GM18907 (cell line): ENCODE measurements around the gene MTARC2.
"Not testable (repeated sequence)": the region's sequence is repeated elsewhere in the genome, so short reads cannot be mapped to it uniquely, and the experiment has no call there.

ENCODE experiments used
- ATAC-seq: cut with Tn5 transposase; IDR thresholded peaks from one replicate; pipeline ENCODE4 v1.9.1; 2021; ENCODE audit warnings: mild to moderate bottlenecking, moderate library complexity; ENCODE audit not compliant: unreplicated experiment

Gene MTARC2

DNA sequence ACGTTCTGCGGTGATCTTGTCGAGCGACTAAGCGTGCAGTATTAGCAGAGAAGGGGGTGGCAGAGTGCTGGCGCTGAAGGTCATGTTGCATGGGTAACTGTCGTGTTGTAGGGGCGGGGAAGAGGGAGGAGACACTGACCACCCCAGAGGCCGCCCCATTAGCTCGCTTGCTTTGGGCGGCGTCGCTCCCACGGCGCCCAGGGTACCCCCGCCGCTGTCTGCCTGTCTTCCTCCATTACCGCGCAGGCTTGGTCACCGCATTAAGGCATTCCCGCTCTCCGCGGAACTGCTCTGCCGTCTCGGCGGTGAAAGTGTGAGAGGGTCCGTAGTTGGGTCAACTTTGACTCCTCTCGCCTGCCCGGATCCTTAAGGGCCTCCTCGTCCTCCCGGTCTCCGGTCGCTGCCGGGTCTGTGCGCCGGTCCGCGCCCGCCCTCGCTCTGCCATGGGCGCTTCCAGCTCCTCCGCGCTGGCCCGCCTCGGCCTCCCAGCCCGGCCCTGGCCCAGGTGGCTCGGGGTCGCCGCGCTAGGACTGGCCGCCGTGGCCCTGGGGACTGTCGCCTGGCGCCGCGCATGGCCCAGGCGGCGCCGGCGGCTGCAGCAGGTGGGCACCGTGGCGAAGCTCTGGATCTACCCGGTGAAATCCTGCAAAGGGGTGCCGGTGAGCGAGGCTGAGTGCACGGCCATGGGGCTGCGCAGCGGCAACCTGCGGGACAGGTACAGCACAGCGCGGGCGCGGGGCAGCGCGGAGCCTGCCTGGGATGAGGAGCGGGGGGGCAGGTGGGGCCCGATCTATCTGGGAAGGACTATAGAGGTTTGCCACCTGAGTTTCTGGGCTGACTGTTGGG, at the start of gene MTARC2:
Gene MTARC2 (plus strand): TSS at position 234 of the 846 bp plus-strand sequence. CDS start 210 bp downstream, at position 444.
- peak; percentile 72 for ATAC-seq

DNA sequence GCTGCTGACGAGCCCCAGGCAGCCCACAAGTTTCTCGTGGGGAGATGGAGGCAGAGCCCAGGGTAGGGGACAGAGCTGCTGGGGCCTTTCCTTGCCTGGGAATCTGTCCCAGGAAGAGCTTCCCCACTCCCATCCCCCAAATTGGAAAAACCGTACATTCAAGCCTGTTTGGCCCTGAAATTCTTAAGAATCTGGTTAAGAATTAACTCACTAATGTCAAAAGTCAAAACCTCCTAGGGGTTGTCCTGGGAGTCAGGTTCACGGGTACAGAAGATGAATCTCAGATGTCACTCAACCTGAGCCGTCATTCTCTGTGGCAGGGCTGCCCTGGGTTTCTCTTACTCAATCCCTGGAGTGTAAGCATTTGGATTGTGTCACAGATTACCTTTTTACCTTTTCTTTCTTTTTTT, 49.5 kb upstream of the MTARC2 start:
- no peak for ATAC-seq

DNA sequence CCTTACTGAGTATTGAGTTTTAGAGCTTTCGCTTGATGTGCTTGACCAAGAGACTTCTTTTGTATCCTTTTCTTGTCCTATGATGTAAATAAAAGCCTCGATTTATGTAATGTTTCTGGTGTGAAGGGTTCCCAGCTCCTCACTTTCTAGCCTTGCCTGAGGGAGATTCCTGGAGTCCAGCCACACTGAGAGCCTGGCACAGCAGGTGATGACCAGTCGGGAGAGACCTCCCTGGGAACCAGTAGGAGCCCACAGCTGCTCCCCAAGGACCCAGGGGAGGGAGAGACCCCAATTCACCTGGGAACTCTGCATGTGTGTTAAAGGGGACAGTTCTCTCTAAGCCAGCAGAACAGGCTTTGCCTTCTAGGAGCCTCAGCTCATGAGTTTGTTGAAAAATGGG, 49.1 kb upstream of the MTARC2 start:
- no peak for ATAC-seq

DNA sequence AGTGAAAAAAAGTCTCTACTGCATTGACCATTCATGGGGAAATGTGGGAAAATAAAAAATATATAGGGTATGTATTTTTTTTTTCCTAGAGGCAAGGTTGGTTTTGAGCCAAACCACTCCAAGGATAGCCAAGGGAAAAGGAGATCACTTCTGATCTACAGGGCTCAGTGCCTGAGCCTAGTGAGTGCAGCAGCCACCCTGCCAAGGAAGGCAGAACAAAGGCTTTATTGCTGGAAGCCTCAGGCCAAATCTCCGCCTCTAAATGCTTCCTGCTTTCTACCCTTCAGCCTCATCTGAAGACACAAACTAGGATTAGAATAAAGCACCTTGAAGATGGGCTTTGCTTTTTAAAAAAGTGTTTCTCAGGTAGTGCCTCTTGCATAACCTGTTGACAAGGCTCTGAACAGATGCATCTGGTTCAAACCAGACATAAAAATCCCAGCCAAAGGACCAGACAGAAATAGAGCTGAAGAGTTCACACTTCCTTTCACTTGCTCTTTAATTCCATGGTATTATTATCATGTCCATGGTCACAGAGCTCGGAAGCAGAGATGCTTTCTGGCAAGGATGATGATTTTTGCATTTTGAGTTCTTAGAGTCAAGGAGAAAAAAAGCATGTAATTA, 47.5 kb upstream of the MTARC2 start:
- no peak for ATAC-seq

DNA sequence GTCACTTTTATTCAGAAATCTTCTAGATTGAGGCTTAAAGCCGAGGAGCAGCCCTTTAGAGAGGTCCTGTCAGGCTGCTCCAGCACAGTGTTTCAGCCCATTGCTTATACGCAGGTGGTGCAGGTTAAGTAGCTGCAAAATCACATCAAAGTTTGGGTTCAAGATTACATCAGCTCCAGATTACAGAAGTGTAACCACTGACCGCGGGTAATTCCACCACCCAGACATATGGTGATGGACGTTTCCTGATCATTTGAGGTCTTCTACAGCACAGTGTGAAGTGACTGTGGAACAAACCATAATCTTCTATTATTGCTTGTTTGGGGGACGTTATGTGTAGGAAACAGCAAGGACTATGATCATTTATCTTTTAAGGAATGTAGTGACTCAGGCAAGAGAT, 46.1 kb upstream of the MTARC2 start:
- ATAC-seq = no peak

DNA sequence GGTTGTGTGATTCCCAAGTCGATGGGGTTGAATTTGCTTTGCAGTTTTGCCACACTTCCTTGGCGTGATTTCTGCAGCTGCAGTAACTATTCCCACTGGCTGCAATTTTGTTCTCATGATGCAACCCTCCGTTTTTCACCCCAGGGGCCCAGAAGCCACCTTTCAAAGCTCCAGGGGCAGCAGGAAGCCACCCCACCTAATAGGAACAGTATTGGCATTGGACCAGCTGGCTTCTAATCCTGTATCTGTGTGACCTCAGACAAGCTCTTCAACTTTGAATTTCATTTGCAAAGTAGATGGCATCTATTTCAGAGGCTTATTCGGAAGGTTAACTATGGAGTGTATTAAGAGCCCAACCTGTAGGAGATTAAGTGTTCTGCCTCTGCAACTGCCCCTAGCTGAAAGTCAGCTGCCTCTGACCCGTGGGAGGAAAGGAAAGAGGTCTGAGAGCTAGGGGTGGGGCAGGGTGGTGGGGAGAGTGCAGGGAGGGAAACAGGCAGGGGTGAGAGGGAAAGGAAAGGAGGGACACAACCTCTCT, 45.3 kb upstream of the MTARC2 start:
- ATAC-seq = no peak

DNA sequence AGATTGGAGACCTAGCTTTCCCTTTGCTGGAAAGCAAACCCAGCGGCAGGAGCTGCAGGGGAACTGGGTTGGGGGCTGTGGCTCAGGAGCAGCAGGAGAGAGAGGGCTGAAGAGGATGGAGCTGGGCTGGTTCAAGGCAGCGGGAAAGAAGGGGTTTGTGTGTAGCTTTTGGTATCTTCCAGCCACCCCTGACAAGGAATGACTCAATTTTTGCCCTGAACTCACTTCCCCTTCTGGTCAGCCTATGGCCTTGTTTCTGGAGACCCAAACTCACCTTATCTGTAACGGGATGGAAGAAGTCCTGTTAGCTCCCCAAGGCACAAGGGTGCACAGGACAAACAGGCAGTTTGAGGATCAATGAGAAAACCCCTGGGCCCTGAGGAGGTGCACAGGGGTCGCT, 44.8 kb upstream of the MTARC2 start:
- ATAC-seq = no peak

DNA sequence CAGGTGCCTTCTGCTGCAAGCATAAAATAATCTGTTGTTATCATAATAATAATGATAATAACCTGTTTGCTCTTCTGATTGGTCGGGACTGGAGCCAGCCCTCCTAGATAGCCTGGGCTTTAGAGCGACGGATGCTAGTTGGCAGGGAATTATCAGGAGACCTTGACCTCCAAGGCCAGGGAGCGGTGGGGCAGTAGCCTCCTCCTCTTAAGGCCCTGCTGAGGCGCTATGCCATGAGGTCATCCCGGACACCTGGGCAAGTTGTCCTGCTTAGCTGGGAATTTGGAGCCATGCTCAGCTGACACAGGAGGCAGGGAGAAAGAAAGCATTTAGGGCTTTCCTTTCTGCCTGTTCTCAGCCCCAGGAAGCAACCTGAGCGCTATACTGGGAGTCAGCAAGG, 42.3 kb upstream of the MTARC2 start:
- no peak for ATAC-seq

DNA sequence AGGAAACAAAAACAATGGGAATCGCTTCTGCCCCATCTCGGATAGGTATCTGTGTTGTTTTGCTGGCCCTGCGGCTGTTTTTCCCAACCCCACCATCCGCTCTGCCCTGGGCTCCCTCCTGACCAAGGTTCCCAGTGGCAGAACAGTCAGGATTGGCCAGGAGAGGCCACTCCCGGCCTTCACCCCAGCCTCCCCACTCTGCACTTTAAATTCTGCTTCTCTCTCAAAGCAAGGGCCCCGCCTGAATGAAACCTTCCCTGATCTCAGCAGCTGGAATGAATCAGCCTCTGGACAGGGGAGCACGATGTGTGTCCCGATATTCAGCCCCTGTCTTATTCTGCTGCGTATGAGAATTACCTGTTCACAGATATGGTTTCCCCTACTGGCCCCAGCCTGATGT, 41.6 kb upstream of the MTARC2 start:
- no peak for ATAC-seq

DNA sequence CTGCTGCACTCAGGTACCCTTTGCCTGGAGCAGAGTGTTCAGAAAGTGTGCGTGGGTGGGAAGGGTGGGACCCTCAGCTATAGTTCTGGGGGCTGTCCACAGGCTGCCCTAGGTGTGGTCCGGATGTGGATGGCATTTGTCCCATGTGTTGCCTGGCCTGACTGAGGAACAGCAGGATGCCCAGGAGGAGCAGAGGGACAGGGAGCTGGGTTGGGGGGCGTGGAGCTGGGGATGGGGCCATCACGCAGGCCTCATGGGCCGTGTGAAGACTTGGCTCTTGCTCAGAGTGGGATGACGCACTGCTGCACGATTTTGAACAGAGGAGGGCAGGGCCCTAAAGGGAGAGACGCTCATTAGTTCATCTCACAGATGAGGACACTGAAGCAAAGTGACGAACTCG, 41.0 kb upstream of the MTARC2 start:
- ATAC-seq = no peak

DNA sequence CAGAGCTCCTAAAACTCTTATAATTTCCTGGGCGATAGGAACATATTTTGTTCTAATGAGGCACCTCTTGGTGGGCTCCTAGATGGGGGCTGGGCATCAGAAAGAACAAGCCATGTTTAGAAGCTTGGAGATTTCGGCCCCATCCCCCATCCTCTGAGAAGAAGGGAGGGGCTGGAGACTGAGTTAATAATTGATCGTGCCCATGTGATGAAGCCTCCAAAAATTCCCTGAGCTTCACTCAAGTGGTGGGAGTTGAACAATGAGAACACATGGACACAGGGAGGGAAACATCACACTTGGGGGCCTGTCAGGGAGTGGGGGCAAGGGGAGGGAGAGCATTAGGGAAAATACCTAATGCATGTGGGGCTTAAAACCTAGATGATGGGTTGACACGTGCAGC, 39.9 kb upstream of the MTARC2 start:
- no peak for ATAC-seq

DNA sequence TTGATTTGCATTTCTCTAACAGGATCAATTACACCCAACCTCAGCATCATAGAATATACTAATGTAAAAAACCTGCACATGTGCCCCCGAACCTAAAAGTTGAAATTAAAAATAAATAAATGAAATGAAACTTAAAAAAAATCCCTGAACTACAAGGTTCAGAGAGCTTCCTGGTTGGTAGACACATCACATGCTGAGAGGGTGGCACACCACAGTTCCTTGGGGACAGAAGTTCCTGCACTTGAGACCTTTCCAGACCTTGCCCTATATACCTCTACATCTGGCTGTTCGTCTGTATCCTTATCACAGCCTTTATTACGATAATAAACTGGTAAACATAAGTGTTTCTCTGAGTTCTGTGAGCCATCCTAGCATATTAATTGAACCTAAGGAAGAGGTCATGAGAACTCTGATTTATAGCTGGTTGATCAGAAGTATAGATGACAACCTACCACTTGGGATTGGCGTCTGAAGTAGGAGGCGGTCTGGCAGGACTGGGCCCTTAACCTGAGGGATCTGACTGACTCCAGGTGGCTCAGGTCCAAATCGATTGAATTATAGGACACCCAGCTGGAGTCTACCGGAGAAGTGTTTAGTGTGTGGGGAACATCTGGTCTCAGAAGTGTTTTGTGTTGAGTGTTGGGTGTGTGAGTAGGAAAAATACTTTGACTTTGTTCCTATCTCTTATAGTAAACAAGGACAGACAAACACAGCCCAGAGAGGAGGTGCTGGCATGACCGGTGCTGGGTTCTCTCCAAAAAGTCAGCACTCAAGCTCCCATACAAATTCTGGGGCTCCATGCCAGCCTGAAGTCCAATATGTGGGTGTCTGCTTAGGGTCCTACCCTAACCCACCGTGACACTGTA, 39.0 kb upstream of the MTARC2 start:
- ATAC-seq = no peak

DNA sequence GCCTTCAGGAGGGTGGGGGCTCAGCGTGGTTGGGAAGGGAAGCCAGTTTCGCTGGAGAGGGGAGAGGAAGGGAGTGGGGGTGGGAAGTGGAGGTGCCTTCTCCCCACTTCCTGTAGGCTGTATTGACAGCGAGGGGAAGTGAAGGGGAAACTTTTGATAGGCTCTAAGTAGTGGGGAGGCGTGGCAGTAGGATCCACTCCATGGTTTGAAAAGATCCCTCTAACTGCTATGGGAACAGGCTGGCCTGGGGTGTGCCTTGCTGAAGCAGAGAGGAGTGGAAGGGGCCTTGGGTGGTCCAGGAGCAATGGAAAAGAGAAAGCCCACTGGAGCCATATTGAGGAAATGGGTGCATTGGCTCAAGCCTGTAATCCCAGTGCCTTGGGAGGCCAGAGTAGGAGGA, 37.8 kb upstream of the MTARC2 start:
- ATAC-seq = no peak

DNA sequence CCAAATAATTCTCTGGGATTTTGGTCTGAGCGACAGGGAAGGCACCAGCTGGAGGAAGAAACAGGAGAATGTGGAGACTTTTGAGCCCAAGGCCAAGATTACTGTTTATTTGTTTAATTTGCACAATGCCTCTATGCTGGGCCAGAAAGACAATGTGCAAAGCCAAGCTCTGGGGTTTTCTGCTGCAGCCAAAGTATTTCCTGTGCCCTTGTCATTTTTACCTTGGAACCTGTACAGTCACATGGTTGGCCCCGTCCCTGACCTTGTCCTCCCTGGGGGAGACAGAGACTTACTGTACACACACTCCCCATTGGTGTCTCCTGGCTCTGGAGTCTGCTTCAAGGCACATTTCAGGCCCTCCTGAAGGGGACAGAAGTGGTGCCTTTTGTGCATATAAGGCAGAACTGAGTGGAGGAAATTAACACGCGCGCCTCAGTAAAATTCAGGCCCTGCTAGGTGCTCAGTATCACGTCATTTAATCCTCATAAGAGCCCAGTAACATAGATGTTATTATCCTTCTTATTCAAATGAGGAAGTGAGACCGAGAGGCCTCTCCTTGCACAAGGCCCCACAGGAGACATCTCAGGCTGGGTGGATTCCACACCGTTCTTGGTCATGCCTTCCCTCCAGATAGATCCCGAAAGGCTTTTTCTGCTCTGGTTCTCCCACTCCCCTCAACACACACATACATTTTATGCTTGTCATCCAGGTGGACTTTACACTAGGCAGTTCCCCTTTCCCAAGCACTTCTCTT, 36.9 kb upstream of the MTARC2 start:
- peak; percentile 76 for ATAC-seq

DNA sequence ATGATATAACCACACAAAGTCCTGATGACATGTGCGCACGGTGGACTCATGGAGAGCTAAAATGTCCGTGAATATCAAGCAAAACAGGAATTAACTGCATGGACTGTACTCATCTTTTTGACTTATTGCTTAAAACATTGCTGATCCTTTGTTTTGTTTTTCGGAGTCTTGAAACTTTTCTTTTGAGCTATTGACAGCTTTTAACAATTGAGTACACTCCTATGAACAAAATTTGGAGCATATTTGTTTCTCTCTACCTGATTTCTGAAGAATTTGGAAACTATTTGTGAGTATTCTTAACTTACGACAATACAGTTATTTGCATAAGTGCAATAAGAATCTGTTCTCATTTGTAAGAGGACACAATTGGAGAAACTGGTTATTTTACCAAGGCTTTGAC, 32.1 kb upstream of the MTARC2 start:
- not testable (repeated sequence) for ATAC-seq

DNA sequence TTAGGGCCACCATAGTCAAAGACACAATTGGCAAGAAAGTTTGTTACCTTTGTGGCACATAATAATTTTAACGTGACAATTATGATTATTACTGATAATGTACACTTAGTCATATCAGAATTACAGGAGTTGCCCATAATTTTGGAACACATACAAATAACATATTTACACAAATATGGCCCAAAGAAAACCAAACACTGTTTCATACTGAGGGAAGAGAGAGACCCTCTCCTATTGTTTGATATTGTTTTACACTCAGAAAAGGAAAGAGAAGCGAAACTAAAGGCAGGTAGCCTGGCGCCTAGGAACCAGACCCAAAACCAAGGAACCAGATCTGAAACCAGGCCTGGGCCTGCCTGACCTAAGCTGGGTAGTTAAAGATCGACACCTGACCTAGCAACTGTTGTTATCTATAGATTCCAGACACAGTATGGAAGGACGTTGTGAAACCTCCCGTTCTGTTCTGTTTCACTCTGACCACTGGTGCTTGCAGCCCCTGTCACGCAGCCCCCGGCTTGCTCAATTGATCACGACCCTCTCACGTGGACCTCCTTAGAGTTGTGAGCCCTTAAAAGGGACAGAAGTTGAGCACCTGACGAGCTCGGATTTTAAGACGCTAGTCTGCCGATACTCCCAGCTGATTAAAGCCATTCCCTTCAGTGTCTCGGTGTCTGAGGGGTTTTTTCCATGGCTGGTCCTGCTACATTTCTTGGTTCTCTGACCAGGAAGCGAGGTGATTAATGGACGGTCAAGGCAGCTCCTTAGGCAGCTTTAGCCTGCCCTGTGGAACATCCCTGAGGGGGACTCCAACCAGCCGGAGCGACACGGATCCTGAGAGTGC, 30.1 kb upstream of the MTARC2 start:
- no peak for ATAC-seq

DNA sequence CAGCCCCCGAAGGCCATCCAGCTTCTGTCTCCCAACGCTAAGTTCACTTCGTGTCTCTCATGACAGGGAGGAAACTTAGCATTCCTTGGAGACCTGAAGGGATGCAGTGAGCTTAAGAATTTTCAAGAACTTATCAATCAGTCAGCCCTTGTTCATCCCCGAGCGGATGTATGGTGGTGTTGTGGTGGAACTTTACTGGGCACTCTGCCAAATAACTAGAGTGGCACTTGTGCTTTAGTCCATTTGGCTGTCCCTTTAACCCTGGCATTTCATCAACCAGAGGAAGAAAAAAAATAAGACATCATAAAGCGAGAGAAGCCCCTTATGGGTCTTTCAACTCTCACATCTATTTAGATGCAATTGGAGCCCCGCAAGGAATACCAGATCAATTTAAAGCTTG, 26.9 kb upstream of the MTARC2 start:
- not testable (repeated sequence) for ATAC-seq

DNA sequence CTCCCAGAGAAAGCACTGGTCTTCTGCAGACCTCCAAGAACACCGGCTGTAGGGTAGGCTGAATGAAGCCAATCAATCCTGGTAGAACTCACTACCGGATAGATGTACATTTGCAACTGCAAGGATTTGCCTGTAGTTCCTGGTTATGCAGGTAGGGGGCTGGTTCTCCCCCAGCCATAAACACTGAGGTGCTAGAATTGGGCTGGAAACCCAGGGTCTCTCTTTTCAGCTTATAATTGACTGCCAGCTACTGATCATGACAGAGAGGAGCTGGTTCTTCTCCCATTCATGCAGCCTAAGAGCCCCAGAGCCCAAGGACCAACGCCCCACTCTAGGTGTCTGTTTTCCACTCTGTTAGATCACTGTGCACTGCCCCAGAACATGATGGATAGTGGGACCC, 21.5 kb upstream of the MTARC2 start:
- ATAC-seq = no peak

DNA sequence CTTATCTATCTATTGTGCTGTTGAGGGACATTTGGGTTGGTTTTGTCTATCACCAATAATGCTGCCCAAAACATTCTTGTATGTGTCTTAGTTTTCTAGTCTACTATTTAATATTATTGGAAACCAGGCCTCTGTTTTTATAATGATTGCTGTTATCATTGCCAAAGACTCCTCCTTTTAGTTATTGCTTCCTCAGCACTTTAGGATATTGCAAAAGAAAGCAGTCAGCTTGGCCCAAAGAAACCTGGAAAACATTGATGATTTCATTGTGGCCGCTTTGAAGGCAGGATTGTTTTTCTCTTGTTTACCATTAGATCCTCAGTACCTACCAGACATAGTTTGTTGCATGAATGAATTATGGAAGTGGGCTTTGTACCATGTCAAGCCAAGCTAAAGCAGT, 20.6 kb upstream of the MTARC2 start:
- ATAC-seq = no peak

DNA sequence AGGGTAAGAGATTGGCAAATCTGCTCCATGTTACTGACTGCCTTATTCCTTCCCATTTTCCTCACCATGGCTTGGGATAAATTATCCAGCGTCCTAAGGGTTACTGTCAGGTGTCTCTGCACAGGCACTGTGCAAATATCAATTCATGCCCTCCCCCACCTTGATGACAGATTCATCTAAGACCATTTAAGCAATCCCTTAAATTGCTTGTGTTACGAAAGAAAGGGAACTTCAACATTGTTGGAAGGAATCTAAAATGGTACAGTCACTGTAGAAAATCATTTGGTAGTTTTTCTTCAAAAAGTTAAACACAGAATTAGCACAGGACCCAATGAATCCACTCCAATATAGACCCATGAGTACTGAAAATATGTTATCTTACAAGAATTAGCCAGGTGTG, 17.6 kb upstream of the MTARC2 start:
- ATAC-seq = no peak
